Fibroblast of skin of abdomen (primary cell): ENCODE results near the gene HTR6.

Experiments
- DNase-seq: peaks from one replicate; pipeline ENCODE4 v3.0.0-alpha.2; 2013

HTR6 gene

DNA sequence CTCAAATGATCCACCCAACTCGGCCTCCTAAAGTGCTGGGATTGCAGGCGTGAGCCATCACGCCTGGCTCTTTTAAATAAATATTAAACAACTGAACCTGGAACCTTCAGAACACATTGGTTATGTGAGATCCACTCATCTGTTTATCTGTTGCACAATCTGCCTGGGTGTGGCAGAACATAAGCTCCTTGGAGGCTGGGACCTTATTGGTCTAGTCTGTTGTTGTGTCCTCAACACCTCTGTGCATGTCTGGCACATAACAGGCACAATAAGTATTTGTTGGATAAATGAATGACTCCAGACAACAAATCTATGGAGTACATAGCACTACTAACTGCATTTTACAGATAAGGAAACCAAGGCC, 24.7 kb upstream of the HTR6 start:
- no peak for DNase-seq

DNA sequence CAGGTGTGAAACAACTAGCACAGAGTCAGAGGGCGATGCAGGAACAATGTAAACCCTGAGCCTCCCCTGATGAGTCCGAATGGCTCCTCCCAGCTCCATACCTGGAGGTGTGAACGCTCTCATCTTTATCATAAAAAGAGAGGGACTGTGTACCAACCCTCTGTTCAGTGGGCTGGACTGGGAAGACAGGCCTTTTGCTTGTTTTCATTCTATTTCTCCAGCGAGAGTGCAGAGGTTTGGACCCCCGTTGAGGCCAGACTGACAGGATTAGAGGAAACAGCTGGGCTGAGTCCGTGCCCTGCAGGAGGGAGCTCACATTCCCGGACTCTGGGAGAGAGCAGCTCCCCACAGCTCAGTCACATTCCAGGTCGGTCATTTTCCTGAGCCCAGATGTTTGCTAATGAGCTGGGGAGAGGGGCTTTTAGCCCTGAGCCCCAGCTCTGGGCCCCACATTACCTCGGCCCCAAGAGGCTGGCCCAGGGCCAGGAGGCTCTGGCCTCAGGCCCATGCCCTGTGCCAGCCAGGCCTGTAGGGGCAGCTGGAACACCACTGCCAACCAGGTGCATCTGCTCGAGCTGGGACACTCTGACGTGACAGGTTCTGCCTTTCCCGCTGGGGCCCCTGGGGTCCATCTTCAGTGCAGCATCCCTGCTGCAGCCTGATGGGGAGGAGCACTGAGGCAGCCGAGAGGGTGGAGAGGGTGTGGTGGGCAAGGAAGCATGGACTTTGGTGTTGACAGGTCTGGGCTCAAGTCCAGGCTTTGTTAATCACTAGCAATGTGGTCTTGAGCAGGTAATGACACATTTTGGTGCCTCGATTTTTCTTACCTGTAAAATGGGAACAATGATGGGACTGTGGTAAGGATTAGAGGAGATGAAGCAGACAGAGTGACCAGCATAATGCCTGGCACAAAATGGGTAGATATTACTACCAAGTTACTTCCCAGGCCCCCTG, 24.0 kb upstream of the HTR6 start:
- DNase-seq, result peak; percentile 25

- DNase-seq, result no peak
These were observed 21.6 kb upstream of the HTR6 start for GRCh38 chr1:19643121-19643520.

GRCh38 chr1:19643602-19644394, 20.9 kb upstream of the HTR6 start, which contains the start of gene NBL1:
Gene NBL1, plus strand, starts transcription at chr1:19644311. Its CDS starts 10,720 bp downstream, at chr1:19655031.
- DNase-seq, result peak; percentile 66

DNA sequence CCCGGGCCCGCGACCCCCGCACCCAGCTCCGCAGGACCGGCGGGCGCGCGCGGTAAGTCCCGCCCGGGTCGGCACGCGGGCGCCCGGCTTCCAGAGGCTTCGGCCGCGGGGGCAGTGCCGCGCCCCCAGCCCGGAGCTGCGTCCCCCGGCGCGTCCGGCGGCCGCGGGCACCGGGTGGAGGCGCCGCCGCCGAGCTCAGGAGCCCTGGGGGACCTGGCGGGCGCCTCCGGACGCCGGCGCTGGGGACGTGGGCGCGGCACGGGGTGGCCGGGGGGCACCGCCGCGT, 20.3 kb upstream of the HTR6 start:
- DNase-seq, result no peak

GRCh38 chr1:19644681-19645410, 19.8 kb upstream of the HTR6 start:
- DNase-seq, result no peak

GRCh38 chr1:19645411-19646251, 19.0 kb upstream of the HTR6 start:
- DNase-seq, result no peak

DNA sequence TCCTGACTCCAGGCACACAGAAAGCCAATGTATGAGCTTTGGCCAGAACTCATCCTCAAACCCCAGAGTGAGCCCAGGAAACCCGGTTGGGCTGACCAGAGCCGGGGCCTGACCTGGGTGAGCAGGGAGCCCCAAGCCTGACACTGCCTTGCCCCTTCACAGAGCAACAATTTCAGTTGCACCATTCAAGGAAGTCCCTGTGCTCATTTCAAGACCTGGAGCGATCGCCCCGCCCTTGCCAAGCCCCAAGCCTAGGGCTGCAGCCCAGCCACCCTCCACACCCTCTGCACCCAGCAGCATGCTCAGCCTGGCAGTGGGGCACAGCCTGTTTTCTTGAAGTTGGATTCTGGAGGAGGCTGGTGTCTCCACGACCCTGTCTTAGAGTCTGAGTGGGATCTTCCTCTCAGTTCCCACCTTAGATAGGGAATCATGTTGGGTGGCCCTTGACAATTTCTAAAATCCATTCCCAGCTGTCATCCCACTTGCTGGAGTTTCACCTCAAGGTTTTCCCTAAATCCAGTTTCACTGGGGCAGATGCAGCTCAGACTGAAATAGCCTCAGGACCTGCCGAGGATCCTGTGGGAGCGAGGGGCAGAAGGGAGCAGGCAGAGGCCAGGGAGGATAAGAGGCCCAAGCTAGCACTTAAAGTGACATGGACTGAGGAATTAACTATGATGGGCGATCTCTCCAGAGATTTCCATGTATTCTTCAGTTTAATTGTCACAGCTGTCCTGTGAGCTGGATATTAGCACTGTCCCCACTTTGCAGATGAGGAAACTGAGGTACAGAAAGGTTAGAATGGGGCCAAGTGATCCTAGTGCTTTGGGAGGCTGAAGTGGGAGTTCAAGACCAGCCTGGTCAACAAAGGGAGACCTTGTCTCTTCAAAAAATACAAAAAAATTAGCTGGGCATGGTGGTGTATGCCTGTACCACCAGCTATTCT, 18.0 kb upstream of the HTR6 start:
- DNase-seq, result no peak

DNA sequence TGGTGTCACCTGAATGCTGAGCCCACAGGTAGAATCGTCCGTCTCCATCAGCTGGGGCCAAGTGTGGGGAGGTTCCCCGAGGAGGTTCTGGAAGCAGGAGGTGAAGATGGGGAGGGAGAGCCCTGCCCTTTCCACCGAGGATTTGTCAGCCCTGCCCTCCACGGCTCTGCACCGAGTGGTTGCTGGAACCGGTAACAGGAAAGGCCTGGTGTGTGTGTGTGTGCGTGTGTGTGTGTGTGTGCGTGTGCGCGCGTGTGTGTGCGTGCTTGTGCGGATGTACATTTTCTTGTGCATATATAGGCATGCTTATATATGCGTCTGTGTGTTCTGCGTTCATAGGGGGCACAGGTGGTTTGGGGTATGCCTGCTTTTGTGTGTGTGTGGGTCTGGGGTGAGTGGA, 17.0 kb upstream of the HTR6 start:
- DNase-seq, result no peak

DNA sequence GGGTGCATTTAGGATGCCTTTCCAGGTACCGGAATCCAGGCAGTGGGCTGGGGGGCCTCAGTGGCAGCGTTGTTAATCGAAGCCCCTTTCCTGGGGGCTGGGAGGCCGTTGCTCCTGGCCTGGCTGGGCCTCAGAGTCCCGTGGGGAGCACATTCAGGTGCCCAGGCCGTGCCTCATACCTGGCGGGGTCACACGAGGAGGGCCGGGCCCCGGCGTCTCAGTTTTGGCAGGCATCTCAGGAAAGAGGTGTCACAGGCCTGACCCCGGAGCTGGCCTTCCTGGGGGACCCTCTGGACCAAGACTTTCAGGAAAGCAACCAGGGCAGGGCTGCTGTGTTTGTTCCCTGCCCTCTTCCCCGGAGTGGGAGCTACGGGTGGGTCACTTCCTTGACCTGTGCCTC, 16.4 kb upstream of the HTR6 start:
- no peak for DNase-seq

- DNase-seq, result peak; percentile 26
These were observed 16.0 kb upstream of the HTR6 start for GRCh38 chr1:19648689-19649088.

DNA sequence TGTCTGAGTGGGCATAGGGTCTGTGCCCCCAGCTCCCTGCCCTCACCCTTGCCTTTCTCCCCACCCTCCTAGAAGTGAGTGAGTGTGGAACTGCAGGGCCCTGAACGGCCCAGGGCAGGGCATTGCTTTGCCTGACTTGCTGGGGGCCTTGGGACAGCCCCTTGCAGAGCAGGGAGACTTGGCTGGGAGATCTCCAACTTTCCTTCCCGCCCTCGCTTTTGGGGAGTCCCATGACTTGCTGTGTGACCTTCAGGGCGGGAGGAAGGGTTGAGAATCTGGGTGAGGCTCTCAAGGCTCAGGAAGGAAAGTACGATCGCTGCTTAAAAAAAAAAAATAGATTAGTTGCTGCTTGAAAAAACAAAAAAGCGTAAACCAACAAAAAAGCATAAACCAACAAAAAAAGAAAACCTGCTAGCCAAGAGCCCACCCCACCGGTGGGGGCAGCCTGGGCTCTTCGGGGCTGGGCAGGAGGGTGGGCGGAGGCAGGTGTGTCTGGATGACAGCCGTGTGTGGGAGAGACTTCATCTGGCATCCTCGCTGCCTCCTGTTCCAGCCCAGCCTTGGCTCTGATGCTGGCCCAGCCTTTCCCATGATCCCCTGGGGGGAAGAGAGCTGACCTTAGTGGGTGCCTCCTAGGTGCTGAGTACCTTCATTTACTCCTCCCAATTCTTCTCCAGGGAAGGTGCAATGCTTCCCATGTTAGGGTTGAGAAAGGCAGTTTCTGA, 14.1 kb upstream of the HTR6 start:
- DNase-seq, result no peak

DNA sequence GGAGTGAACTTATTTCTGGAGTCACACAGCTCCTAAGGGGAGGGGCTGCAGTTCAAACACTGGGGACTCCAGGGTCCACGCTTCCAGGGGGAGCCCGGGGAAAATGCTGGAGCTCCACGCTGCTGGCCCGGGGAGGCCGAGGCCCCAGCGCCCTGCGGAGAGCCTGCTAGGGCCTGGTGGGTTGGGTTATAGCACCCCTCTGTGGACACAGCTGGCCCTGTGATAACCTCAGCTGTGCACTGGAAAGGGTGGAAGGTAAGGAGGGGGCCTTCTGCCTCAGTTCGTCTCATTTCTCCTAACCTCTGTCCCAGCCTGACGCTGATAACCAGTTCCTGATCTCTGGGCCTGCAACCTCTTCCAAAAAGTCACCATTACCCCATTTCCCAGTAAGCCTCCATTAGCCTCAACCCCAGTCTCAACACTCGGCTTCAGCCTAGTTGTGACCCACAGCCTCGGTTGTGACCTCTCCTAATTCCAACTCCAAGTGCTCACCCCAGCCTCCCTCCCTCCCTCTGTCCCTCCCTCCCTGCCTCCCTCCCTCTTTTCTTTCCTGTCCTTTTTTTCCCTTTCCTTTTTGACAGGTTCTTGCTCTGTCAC, 13.4 kb upstream of the HTR6 start:
- DNase-seq, result peak; percentile 44

- DNase-seq, result no peak
These were observed 10.3 kb upstream of the HTR6 start for GRCh38 chr1:19654386-19654785.

GRCh38 chr1:19654886-19655717, 9.6 kb upstream of the HTR6 start:
- no peak for DNase-seq

DNA sequence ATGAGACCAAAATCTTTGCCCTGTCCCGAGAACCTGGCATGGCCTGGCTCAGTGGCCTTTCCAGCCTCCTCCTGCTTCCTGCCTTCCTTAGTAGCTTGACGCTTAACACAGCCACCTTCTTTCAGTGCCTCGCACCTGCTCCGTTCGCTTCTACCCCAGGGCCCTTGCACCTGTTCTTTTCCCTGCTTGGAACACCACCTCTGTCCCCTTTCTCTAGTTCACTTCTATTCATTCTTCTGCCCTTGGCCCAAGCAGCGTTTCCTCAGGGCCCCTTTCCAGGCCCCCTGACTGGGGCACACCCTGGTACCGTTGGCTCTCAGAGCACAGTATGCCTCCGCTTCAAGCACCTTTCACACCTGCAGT, 9.0 kb upstream of the HTR6 start:
- DNase-seq, result no peak

GRCh38 chr1:19656134-19656779, 8.4 kb upstream of the HTR6 start:
- DNase-seq, result no peak

DNA sequence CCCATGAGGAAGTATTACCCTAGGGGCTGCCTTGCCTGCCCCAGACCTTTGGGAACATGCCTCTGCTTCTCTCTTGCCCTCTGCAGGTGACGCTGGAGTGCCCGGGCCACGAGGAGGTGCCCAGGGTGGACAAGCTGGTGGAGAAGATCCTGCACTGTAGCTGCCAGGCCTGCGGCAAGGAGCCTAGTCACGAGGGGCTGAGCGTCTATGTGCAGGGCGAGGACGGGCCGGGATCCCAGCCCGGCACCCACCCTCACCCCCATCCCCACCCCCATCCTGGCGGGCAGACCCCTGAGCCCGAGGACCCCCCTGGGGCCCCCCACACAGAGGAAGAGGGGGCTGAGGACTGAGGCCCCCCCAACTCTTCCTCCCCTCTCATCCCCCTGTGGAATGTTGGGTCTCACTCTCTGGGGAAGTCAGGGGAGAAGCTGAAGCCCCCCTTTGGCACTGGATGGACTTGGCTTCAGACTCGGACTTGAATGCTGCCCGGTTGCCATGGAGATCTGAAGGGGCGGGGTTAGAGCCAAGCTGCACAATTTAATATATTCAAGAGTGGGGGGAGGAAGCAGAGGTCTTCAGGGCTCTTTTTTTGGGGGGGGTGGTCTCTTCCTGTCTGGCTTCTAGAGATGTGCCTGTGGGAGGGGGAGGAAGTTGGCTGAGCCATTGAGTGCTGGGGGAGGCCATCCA, 7.8 kb upstream of the HTR6 start:
- no peak for DNase-seq
